HG02642 (cell line): ENCODE measurements around the gene ST3GAL5.
A peak's percentile ranks its signal among the peaks of the same experiment; 100 is the strongest.
"Not testable (repeated sequence)": the region's sequence is repeated elsewhere in the genome, so short reads cannot be mapped to it uniquely, and the experiment has no call there.

Experiments used
- ATAC-seq: cut with Tn5 transposase; IDR thresholded peaks from one replicate; pipeline ENCODE4 v1.9.1; 2021; ENCODE audit warnings: mild to moderate bottlenecking; ENCODE audit not compliant: unreplicated experiment, poor library complexity

The ST3GAL5 gene

DNA sequence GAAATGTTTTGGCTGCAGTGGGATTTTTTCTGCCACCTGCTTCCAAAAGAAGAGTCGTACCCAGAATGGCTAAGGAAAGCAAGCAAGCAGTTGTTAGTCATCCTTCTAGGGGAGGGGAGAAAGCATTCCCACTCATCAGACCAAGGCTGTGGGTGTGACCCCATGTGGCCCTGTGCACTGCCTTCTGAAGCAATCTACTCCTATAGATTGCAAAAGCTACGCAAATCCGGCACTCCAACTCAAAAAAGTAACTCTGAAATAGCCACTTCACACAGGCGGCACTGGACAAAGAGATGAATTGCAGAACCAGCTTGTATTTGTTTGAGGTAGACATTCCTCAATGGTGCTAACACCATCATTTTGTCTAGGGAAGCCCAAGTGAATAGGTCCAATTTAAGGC lies 44.3 kb downstream of the ST3GAL5 start:
- no peak for ATAC-seq

DNA sequence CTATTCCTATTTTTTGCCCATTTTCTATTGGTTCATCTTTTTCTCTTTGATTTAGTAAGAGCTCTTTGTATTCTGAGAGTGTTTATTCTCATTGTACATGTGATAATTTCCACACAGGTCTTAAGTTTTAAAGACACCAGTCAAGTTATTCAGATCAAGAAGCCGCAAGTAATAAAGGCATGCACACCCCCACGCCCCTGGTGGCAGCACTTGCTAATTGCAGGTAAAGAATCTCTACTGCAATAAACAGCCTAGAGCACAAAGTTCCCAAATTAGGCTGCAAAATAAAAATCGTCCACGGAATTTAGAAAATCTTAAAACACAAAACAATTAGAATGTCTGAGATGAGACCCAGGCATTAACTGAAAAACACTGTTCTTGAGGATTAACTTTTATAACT lies 45.2 kb downstream of the ST3GAL5 start:
- ATAC-seq, result no peak

DNA sequence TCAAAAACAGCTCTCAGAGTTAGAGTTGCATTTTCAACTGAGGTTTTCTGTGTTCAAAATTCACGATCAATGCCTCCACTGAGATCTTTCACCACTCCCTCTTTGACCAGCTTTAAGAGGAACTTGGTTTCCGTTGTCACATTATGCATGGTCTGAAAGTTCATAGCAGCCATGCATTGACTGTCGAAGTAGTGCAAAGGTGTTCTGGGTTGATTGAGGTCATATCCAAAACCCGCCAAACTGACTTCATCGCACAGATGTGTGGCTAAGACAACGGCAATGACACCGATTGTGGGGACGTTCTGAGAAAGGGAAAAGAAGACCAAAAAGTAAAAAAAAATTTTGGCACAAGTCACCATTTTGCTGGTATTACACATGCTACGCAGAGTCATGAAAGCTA lies 48.7 kb downstream of the ST3GAL5 start:
- ATAC-seq, result no peak

DNA sequence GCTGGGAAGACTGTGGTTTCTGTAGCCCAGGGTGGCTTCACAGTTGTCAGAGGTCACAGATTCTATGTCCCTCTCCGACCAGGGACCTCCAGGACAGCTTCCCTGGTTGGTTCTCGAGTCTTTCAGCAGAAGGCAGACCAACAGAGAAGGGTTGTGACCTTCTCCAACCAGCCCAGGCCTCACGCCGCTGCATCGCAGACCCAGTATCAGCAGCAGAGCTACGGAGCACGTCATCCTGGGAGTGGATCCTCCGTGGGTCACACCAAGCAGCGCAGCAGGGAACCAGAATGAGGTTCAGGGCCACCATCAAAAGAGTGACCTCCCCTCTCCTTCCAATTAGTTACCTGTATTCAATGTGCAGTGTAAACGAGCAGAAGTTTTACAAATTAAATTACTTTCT lies 49.3 kb downstream of the ST3GAL5 start:
- ATAC-seq, result no peak

DNA sequence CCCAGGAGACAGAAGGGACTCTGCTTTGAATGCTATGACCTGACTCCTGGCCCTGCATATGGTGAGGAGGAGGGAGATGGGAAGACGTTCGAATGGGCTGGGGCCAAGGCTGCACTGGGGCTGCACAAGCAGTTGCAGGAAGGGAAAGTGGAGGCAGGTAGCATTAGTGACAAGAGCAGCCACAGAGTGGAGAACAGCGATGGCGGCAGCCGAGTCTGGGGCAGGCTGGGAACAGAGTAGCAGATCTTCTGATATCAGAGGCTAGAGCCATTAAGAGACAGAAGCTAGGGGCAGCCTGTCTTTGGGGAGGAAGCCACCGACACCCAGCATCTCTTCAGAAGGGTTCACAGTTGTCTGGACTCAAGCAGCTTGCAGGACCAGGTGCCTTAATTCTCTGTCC lies 50.1 kb downstream of the ST3GAL5 start:
- no peak for ATAC-seq

DNA sequence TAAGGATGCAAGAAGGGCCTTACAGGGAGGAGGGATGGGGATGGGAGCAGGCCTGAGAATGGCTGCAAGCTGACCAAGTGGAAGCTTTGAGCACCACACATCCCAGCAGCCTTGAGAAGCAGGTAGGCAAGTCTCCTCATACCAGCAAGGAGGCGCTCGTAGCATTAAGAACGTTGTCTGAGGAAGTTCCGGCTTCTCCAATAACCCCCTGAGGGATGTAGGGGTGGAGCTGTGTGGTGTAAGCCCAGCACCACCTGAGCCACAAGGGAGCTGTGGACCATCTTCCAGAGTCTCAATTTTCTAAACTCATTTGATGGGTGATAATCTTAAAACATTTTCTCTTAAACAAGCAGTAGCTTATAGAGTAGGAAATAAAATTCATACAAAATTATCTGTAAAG lies 50.6 kb downstream of the ST3GAL5 start:
- ATAC-seq, result no peak

DNA sequence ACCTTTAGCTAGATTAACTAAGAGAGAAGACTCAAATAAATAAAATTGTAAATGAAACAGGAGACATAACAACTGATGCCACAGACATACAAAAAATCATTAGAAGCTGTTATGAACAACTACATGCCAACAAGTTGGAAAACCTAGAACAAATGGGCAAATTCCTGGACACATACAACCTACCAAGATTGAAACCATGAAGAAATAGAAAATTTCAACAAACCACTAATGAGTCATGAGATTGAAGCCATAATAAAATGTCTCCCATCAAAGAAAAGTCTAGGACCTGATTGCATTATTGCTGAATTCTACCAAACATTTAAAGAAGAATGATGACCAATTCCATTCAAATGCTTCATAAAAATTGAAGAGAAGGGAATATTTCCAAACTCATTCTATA lies 54.3 kb downstream of the ST3GAL5 start:
- ATAC-seq, result no peak

DNA sequence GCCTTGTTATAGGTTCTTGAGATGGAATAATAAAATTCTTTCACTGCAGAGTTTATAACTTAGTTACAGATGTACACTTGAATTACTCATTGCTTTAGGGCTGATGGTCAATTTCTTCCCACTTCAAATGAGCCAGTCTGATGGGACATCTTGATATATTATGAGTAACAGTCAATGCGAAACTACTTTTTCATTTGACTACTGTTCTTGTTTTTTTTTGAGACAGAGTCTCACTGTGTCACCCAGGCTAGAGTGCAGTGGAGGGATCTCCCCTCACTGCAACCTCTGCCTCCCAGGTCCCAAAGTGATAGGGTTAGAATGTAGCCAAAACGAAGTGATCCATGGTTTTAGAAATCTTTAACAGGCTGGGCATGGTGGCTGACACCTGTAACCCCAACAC lies 57.1 kb downstream of the ST3GAL5 start:
- no peak for ATAC-seq

DNA sequence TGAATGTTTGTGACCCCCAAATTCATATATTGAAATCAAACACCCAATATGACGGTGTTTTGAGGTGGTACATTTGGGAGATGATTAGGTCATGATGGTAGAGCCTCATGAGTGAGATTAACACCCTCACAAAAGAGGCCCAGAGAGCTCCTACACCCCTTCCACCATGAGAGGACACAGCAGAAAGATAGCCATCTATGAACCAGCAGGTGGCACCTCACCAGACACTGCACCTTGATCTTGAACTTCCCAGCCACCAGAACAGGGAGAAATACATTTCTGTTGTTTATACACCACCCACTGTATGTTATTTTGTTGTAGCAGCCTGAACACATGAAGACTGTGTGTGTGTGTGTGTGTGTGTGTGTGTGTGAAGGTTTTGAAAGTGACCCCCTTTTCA lies 58.1 kb downstream of the ST3GAL5 start:
- no peak for ATAC-seq

DNA sequence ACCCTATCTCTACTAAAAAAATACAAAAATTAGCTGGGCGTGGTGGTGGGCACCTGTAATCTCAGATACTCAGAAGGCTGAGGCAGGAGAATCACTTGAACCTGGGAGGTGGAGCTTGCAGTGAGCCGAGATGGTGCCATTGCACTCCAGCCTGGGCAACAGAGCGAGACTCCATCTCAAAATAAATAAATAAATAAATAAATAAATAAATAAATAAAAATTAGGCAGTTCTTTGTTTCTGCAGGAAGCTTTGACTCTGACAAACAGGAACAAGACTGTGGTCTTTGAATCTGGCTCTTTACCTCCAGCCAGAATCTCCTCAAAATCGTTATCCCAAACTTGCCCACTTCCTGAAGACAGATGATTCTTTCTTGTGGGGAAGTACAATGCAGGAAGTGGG lies 59.4 kb downstream of the ST3GAL5 start:
- not testable (repeated sequence) for ATAC-seq

DNA sequence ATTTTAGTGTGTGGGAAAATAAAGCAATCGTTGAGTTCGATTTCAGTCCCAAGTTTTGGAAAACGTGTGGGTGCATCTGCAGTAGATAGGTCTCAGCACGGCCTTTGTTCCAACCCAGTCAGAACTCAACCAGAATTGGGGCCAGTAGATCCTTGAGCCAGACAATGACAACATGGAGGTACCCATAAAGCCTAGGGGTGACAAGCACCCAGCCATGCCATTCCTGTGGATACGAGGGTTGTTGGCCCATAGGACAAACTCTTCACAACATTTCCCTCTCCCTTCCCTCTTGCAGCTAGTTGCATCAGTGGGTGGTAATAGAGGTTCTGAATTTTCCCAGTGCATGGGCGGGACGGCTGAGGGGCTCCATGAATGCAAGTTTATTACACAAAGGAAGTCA lies 60.1 kb downstream of the ST3GAL5 start:
- ATAC-seq, result no peak

DNA sequence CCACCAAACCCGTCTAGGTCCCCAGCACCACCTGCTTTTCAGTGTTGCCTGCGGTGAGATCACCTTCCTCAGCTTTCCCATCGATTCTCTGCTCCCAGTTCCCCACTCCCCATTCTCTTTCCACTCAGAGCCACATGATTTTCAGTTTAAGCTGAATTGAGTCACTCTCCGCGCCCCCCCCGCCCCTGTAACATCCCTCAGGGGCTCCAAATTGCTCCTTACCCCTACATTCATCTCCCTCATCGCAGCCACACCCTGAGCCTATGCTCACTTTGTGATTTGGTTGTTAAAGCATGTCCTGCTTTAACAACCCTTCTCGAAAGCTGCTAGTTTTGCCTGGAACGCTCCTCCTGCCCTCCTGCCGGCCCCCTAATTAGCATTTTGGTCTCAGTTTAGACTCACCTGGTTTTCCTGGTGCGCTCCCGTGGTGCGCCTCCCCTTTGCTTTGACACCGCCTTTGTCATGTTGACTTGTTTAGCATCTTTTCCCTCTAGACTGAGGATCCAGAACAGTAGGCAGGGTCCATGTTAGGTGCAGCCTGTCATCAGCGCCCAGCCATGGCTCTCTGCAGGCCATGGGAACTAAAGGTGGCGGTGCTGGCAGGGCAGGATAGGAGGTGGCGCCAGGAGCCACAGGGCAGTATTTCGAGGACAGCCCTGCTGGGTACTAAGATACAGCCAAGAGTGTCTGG lies 60.8 kb downstream of the ST3GAL5 start:
- no peak for ATAC-seq

DNA sequence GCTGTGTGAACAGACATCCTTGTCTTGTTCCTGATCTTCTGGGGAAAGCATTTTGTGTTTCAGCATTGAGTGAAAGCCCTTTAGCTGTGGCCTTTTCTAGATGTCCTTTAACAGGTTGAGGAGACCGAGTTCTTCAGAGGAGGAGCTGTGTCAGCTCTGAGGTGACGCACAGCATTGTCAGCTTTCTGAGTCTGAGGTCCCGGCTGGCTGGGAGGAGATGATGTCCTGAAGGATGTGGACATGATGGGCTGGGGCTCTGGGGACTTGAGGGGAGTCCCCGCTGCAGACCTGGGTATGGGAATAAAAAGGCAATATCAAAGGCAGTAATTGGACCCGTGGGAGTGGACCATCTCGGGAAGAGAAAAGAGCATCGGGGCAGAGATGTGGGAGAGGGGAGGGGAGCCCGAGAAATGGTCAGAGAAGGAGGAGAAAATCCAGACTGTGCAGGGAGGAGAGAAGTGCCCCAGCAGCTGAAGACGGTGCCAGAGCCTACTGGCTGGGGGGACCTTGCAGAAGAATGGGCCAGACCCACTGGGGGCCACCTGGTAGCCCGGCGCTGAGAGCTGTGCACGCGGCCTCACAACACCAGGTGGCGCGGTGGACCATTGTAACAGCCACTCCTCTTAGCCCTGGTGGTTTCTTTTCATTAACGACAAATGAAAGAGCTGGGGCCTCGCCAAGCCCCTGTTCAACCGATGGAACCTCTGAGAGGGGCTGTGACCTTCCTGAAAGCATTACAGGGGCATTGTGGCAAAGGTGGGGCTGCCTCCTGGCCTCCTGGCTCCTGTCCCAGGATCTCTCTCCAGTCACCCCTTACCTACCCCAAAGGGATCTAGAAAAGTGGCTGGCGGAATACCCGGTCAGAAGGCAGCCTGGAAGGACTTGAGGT lies 61.6 kb downstream of the ST3GAL5 start:
- ATAC-seq, result no peak

DNA sequence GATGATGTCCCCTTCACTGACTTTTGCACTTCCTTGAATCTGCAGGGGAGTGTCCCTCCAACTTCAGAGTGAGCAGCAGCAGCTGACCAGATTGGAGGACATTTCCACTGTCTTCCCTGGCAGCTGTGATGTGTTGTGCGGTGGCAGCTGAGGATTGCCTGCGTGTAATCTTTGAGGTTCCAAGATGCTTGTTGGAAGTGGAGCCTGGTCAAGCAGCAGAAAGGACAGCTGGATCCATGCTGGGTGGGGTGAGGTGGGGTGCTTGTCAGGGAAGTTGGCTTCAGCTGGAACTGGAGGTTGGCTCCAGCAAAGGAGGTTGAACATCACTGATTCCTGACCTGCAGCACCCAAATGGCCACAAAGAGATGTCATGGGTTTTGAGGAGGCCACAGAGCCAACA lies 64.8 kb downstream of the ST3GAL5 start:
- ATAC-seq, result no peak

DNA sequence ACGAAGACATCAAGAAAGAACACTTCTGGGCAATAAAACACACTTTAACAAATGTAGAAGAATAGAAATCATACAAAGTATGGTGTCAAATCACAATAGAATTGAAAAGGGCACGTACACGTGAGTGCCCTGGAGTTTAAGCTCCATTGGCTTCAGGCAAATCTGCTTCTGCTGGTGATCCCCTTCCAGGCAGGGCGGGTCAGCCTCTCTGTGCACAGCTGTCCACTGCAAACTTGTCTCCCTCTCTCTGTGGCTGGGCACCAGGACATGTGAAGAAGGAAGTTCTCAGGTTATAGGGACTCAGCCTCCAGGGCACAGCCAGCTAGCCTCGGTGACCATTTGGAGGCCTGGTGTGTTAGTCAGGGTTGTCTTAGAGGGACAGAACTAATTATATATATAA lies 66.0 kb downstream of the ST3GAL5 start:
- no peak for ATAC-seq

DNA sequence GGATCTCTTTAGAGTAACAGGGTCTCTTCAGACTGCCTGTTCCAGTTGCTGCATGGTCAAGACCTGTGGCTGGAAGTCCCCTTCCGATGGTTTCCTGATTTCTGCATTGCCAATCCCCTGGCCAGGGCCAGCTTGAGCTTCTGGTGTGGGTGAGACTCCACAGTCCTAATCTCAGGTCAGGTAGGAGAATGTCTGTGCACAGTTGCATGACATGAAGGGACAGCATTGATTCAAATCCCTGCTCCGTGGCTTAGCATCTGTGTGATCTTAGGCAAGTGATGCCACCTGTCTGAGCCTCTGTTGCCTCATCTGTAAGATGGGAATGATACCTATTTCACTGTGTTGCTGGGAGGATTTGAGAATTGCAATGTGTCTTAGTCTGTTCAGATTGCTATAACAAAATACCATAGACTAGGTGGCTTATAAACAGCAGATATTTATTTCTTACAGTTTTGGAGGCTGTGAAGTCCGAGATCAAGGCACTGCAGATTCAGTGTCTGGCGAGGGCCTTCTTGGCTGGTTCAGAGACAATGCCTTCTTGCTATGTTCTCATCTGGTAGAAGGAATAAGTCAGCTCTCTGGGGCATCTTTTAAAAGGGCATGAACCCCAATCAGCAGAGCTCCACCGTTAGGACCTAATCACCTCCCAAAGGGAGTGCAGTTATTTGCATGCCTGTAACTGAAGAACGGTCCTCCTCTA lies 68.8 kb downstream of the ST3GAL5 start:
- ATAC-seq, result no peak

DNA sequence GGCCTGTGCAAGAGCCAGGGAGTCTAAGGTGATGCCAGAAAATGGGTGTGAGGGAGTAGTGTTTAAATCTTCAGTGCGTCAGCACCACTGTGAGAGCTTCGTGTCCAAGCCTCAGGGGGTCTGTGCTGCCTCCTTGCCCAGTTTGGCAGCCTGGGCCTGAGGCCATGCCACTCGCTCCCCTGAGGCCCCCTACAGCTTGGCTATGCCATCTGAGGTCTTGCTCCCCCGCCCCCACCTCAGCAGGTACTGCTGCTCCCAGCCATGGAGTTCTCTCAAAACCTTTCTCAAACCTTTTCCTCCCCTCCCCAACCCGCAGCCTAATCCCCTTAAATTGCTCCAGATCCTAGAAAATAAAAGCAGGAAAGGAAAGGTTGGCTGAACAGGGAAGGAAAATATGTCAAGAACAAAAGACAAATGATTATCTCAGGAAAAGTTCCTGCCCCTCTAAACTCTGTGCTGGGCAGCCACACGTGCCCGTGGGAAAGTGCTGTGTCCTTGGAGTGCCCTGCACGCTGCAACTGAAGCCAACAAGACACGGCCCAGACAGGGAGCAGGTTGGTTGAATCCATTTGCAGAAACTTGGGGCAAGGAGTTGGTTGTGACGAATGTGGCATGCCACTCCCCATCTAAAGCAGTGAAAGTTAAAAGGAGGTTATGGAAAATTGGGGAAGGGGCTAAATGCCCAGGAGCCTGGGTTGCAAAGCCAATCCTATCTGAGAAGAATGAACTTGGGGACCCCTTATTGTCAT lies 73.8 kb downstream of the ST3GAL5 start:
- no peak for ATAC-seq

DNA sequence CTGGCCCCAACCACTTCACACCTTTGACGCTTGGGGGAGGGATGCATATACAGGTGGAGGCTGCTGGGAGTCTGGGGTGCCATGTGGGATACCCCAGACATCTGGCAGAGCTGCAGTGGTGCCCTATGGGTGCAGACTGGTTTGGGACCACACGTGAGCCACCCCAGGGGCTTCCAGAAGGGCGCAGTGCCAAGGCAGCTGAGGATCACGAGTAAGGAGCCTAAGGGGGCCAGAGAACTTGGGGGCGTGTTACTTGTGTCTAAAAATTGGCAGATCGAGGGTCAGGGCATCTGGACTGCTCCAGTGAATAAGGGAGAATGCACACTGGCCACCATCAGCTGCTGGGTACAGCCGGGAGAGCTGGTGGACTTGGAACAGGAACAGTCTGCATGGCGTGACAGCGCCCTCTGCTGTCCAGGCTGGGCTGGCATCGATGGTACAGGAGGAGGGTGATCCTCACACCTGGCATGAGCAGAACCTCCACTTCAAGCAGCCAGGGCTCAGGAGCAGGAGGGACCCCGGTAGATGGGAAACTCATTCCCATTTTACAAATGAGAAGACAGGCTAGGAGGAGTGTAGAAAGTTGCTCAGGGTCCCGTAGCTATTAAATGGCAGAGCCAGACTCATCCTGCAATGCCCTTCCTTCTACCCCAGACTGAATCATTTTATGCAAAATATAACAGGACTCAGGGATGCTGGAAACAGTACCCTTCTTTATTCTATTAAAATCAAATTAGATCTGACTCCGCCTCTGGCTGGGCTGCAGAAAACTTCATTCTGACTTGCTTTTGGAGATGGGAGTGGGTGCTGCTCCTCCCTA lies 74.6 kb downstream of the ST3GAL5 start:
- ATAC-seq, result peak; percentile 80

DNA sequence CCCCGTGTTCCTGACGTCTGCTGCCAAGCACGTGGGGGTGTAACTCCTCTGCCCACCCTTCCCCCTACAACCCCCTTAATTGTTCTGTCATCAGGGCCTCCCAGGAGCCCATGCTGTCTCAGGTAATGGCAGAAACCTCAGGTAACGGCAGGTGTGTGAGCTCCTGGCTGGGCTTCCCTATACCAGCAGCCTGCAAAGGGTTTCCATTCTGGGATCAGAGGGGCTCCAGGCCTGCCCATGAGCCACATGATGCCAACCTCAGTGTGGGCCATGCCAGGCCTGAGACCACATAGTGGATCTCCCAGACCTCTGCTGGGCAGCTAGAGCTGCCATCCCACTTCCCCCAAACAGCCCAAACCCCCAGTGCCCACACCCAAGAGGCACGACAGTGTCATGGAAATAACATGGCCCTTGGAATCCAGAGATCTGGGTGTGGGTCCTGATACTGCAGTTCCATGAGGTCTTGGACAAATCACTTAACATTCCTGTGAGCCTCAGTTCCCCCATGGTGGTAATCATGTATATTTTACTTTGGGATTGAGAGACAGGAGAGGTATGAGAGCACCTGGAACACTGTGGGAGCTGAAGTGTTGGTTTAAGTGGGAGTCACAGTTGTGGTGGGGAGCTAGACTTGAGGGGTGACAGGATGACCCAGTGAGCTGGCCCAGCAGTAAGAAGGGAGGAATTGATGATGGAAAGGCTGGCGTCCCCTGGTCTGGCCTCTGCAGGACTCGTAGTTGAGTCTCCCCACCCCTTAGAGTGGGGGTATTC lies 75.4 kb downstream of the ST3GAL5 start:
- no peak for ATAC-seq
